HUES64 (cell line): ENCODE data around the gene EMC8.

ENCODE experiments used
- H3K27ac ChIP-seq: 2 replicates; pipeline ENCODE4 v1.7.0; 2013; ENCODE audit warnings: low read depth, low read length, inconsistent platforms
- H3K27me3 ChIP-seq: 2 replicates; pipeline ENCODE4 v1.6.1; 2013; ENCODE audit warnings: mild to moderate bottlenecking, low read length; ENCODE audit not compliant: insufficient read depth
- H3K36me3 ChIP-seq: 2 replicates; pipeline ENCODE4 v1.6.1; 2013; ENCODE audit warnings: mild to moderate bottlenecking, low read length; ENCODE audit not compliant: insufficient read depth
- H3K4me1 ChIP-seq: 2 replicates; pipeline ENCODE4 v1.6.1; 2013; ENCODE audit warnings: mild to moderate bottlenecking, low read length, moderate library complexity; ENCODE audit not compliant: insufficient read depth
- H3K4me3 ChIP-seq: 2 replicates; pipeline ENCODE4 v1.5.1; 2013; ENCODE audit warnings: mild to moderate bottlenecking, low read length, moderate library complexity
- H3K9ac ChIP-seq: 2 replicates; pipeline ENCODE4 v1.6.1; 2013; ENCODE audit warnings: mild to moderate bottlenecking, low read depth, low read length
- H3K9me3 ChIP-seq: 2 replicates; pipeline ENCODE4 v1.6.1; 2013; ENCODE audit warnings: low read depth, low read length; ENCODE audit not compliant: insufficient read depth
- WGBS: fragments of 150-250, 120-280 bp; methylation state at CpG from one replicate; pipeline ENCODE4 v1.1.7; 2013; ENCODE audit warnings: missing lambda C conversion rate; 5-methylcytosine and 5-hydroxymethylcytosine counted together

EMC8 gene

DNA sequence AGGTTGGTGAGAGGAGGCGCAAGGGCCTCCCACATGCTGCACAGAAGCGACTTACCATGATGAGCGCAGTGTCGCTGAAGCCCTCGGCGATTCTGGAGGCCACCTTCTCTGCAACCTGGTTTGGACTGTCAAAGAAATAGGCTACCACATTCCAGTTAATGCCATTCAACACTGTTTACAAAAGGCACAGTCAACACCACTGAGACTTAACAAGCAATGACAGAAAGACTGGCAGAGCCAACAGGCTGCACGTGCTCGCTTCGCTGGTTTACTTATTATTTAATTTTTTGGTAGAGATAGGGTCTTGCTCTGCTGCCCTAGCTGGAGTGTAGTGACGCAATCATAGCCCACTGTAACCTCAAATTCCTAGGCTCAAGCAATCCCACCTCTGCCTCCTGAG lies 18.2 kb downstream of the EMC8 start:
- Histone ChIP-seq H3K4me1 (no peaks in the 10 kb centered on the region), H3K4me3 (no peak overlapping the region), H3K9ac (no peak overlapping the region), H3K27ac (no peak overlapping the region), H3K27me3 (no peaks in the 10 kb centered on the region), H3K9me3 (no peaks in the 10 kb centered on the region), H3K36me3 (peaks cover 70% of the 10 kb centered on the region)
- WGBS: 98% methylated on average over 9 of the region's 10 CpGs

GRCh38 chr16:85780281-85780680 lies 19.1 kb downstream of the EMC8 start:
- no peak overlapping the region for H3K9ac ChIP-seq
- no peak overlapping the region for H3K27ac ChIP-seq
- H3K36me3 ChIP-seq: peaks cover 66% of the 10 kb centered on the region
- H3K4me3 ChIP-seq: no peak overlapping the region
- H3K27me3 ChIP-seq: no peaks in the 10 kb centered on the region
- H3K4me1 ChIP-seq: no peaks in the 10 kb centered on the region
- no peaks in the 10 kb centered on the region for H3K9me3 ChIP-seq
- WGBS: 92% methylated on average over 26 of the region's 26 CpGs

DNA sequence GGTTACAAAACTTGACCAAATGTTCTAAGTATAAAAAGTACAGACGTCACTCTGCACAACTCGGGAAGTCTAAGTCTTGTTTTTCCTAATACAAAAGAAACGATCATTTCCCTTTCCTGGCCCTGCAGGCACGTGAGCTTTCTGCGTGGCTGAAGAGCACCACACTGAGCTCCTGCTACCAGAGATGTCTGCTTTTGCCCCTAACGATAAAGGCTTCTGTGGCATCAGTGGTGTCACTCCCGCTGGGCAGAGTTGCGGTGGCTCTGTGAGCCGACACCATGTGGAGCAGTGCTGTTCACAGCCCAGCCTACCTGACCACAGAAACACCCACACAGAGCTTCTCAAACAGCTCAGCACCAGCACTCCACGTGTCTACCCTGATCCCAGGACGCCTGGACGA lies 20.5 kb downstream of the EMC8 start:
- H3K27me3 ChIP-seq: no peaks in the 10 kb centered on the region
- H3K4me1 ChIP-seq: no peaks in the 10 kb centered on the region
- peaks cover 62% of the 10 kb centered on the region for H3K36me3 ChIP-seq
- H3K9ac ChIP-seq: no peak overlapping the region
- H3K9me3 ChIP-seq: no peaks in the 10 kb centered on the region
- H3K4me3 ChIP-seq: no peak overlapping the region
- no peak overlapping the region for H3K27ac ChIP-seq
- WGBS: 93% methylated on average over 12 of the region's 12 CpGs

DNA sequence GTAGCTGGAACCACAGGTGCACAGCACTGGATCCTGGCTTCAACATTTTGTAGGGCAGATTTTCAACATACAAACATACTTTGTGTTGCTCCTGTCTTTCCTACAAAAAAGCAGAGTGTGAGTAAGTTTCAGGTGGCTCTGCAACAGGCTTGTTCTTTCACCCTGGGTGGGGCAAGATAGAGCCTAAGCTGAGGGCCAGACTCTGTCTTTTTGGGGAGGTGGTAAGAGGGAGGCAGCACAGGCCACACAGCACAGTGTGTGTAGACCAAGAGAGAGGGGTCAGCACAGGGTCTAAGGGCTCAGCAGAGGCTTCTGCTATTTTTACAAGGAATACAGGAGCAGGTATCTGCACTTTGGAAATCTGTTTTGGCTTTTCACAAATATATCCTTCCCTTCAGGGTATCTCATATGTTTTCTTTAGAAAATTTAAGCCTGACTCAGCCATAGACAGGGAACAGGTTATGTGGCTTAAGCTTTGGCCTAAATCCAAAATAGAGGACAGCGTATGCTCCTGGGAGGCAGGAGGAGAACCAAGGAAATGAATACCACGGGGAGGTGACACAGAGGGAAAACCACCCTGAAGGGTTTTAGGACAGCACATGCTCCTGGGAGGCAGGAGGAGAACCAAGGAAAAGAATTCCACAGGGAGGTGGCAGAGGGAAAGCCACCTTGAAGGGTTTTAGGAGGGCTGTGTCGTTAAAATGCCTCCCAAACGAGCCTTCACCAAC lies 21.6 kb downstream of the EMC8 start:
- no peak overlapping the region for H3K9ac ChIP-seq
- H3K36me3 ChIP-seq: peaks cover 62% of the 10 kb centered on the region
- H3K4me1 ChIP-seq: no peaks in the 10 kb centered on the region
- H3K27me3 ChIP-seq: no peaks in the 10 kb centered on the region
- H3K27ac ChIP-seq: no peak overlapping the region
- no peaks in the 10 kb centered on the region for H3K9me3 ChIP-seq
- no peak overlapping the region for H3K4me3 ChIP-seq
- 87% methylated on average over 4 of the region's 4 CpGs for WGBS

DNA sequence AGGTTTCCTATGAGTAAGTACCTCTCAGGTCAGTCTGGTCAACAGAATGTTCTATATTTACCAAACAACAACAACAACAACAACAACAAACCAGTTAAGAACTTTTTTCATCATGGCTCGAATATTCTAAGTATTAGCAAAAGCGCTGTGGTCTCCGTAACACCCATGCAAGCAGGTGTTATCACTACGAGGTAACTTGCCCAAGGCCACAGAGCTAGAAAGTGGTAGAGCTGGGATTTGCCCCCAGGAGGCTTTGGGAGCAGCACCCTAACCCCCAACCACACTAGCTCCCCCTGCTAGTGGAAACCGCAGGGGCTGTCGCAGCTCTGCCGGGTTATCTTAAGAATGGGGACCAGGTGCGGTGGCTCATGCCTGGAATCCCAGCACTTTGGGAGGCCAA lies 24.5 kb downstream of the EMC8 start:
- Histone ChIP-seq H3K4me3 (no peak overlapping the region), H3K27ac (no peak overlapping the region), H3K4me1 (no peaks in the 10 kb centered on the region), H3K9me3 (no peaks in the 10 kb centered on the region), H3K9ac (no peak overlapping the region), H3K27me3 (no peaks in the 10 kb centered on the region), H3K36me3 (peaks cover 46% of the 10 kb centered on the region)
- 96% methylated on average over 8 of the region's 8 CpGs for WGBS

- WGBS: 94% methylated on average over 5 of the region's 6 CpGs
- no peaks in the 10 kb centered on the region for H3K9me3 ChIP-seq
- no peak overlapping the region for H3K27ac ChIP-seq
- peaks cover 39% of the 10 kb centered on the region for H3K36me3 ChIP-seq
- H3K4me3 ChIP-seq: no peak overlapping the region
- H3K9ac ChIP-seq: no peak overlapping the region
- H3K27me3 ChIP-seq: no peaks in the 10 kb centered on the region
- no peaks in the 10 kb centered on the region for H3K4me1 ChIP-seq
Observed at GRCh38 chr16:85774136-85774535, 25.2 kb downstream of the EMC8 start.

GRCh38 chr16:85773044-85773443 lies 26.3 kb downstream of the EMC8 start:
- Histone ChIP-seq H3K27ac (no peak overlapping the region), H3K4me1 (peaks cover 7% of the 10 kb centered on the region; the same call in 1 of the 2 replicates), H3K4me3 (no peak overlapping the region), H3K27me3 (no peaks in the 10 kb centered on the region), H3K9me3 (no peaks in the 10 kb centered on the region), H3K36me3 (peaks cover 29% of the 10 kb centered on the region), H3K9ac (no peak overlapping the region)
- WGBS: 94% methylated on average over 6 of the region's 6 CpGs

DNA sequence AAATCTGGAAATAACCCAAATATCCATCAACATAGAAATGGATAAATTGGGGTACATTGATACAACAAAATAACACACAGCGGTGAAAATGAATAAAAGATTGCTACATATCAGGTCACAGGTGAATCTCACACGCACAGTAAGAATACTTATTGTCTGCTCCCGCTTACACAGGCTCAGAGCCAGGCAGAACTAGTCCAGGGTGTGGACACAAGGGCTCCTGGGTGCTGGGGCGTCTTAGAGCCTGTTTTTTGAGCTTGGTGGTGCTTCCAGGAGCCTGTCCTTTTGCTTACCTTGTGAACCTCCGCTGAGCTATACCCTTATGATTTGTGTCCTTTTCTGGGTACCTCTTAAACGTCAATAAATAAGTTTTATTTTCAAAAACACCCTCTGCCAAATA lies 28.6 kb downstream of the EMC8 start:
- Histone ChIP-seq H3K9me3 (no peaks in the 10 kb centered on the region), H3K27ac (no peak overlapping the region), H3K4me3 (no peak overlapping the region), H3K9ac (no peak overlapping the region), H3K4me1 (peaks cover 14% of the 10 kb centered on the region), H3K27me3 (no peaks in the 10 kb centered on the region), H3K36me3 (peaks cover 7% of the 10 kb centered on the region; the same call in 1 of the 2 replicates)
- WGBS: 93% methylated on average over 6 of the region's 6 CpGs

DNA sequence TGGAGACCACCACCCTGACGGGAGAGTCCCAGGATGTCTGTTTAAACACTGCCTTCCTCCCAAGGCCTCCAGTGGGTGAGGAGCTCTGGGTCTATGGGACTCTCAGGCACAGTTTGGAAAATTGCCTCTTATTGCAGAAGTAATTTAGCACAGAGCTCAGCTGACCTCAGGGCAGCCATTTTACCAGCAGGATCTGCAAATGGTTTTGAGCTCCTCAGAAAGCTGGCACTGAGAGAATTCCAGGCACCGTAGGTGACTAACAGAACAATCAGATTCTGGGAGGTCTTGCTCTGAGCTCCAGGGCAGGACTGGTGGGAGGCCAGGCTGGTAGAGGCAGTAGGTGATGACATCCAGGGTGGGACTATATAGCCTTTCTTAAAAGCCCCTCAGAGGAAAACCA lies 31.1 kb downstream of the EMC8 start:
- H3K4me1 ChIP-seq: peaks cover 14% of the 10 kb centered on the region
- peaks cover 3% of the 10 kb centered on the region; the same call in 1 of the 2 replicates for H3K36me3 ChIP-seq
- peak overlapping the region; percentile 50 for H3K27ac ChIP-seq
- no peaks in the 10 kb centered on the region for H3K9me3 ChIP-seq
- 29% methylated on average over 2 of the region's 2 CpGs for WGBS
- no peak overlapping the region for H3K9ac ChIP-seq
- H3K27me3 ChIP-seq: no peaks in the 10 kb centered on the region
- no peak overlapping the region for H3K4me3 ChIP-seq

- peaks cover 3% of the 10 kb centered on the region; the same call in 1 of the 2 replicates for H3K36me3 ChIP-seq
- H3K4me3 ChIP-seq: no peak overlapping the region
- no peaks in the 10 kb centered on the region for H3K9me3 ChIP-seq
- peaks cover 14% of the 10 kb centered on the region for H3K4me1 ChIP-seq
- H3K27me3 ChIP-seq: no peaks in the 10 kb centered on the region
- no peak overlapping the region for H3K9ac ChIP-seq
- H3K27ac ChIP-seq: peak overlapping the region; percentile 50
- WGBS: 72% methylated on average over 8 of the region's 8 CpGs
Observed at GRCh38 chr16:85767531-85767930, 31.8 kb downstream of the EMC8 start.

DNA sequence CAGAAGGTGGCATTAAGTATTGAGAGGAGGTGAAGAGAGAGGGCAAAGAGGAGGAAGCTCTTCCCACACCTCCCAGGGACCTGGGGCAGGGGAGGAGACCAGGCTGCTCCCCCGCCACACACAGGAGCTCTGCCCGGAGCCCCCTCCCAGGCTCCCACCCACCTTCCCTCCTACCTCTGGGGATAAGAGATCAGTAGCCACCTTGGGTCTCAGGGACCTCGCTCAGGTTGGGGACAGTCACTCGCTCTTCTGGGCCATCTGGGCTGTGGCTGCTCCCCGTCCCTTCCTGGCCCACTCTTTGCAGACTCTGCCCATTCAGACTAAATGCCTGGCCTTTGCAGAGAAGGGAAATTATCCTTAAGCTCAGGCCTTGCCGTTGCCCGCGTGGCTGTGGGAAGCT lies 33.6 kb downstream of the EMC8 start:
- H3K9ac ChIP-seq: no peak overlapping the region
- H3K36me3 ChIP-seq: no peaks in the 10 kb centered on the region
- H3K9me3 ChIP-seq: no peaks in the 10 kb centered on the region
- WGBS: 73% methylated on average over 8 of the region's 8 CpGs
- no peak overlapping the region for H3K4me3 ChIP-seq
- H3K4me1 ChIP-seq: peaks cover 14% of the 10 kb centered on the region
- no peak overlapping the region for H3K27ac ChIP-seq
- H3K27me3 ChIP-seq: no peaks in the 10 kb centered on the region

DNA sequence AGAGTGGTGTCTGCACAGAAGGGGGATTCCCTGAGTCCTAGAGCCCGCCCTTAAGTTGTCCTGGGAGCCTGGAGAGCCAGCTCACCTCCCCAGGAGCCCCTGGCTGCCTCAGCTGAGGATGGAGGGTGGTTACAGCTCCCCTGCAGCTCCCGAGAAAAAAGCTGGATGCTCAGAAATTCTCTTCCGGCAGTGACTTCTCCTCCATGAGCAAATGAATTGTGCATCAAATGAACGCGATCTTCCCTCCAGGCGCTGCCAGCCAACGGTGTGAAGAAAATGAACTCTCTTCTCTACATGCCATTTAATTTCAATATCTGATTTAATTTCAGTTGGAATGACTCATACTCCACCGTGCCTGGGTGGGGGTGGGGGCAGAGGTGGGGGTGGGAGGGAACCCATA lies 34.1 kb downstream of the EMC8 start:
- H3K4me1 ChIP-seq: peaks cover 14% of the 10 kb centered on the region
- no peaks in the 10 kb centered on the region for H3K36me3 ChIP-seq
- no peaks in the 10 kb centered on the region for H3K9me3 ChIP-seq
- no peak overlapping the region for H3K4me3 ChIP-seq
- H3K27ac ChIP-seq: no peak overlapping the region
- H3K9ac ChIP-seq: no peak overlapping the region
- H3K27me3 ChIP-seq: no peaks in the 10 kb centered on the region
- WGBS: 70% methylated on average over 7 of the region's 8 CpGs
